8988T (cell line): Measurements from ENCODE around the gene BCAM.
A peak's percentile ranks its signal among the peaks of the same experiment; 100 is the strongest.
"Not testable (repeated sequence)": the region's sequence is repeated elsewhere in the genome, so short reads cannot be mapped to it uniquely, and the experiment has no call there.

Source experiments
- DNase-seq: peaks from one replicate; pipeline ENCODE4 v3.0.0; 2011

Gene BCAM

GRCh38 chr19:44808463-44809371 lies at the start of gene BCAM:
Gene BCAM, plus strand, starts transcription at chr19:44809103. Its CDS starts 22 bp downstream, at chr19:44809125.
- DNase-seq = peak; percentile 86

- DNase-seq = no peak
These were observed 46.9 kb upstream of the BCAM start for GRCh38 chr19:44762038-44762437.

- no peak for DNase-seq
These were observed 43.6 kb upstream of the BCAM start for GRCh38 chr19:44765033-44765948.

GRCh38 chr19:44765949-44766335 lies 43.0 kb upstream of the BCAM start:
- no peak for DNase-seq

- DNase-seq = no peak
These were observed 41.4 kb upstream of the BCAM start for GRCh38 chr19:44767295-44768180.

- DNase-seq = peak; percentile 81
These were observed 38.2 kb upstream of the BCAM start for GRCh38 chr19:44770550-44771257.

- not testable (repeated sequence) for DNase-seq
These were observed 36.8 kb upstream of the BCAM start for GRCh38 chr19:44772144-44772543.

GRCh38 chr19:44772959-44773358 lies 35.9 kb upstream of the BCAM start:
- no peak for DNase-seq

GRCh38 chr19:44775676-44776240 lies 33.1 kb upstream of the BCAM start:
- DNase-seq = no peak

GRCh38 chr19:44776402-44777096 lies 32.4 kb upstream of the BCAM start:
- DNase-seq = no peak

GRCh38 chr19:44777715-44778347 lies 31.1 kb upstream of the BCAM start, which contains the start of gene CBLC:
Gene CBLC, plus strand, starts transcription at chr19:44777890. Its CDS starts 42 bp downstream, at chr19:44777932.
- no peak for DNase-seq

GRCh38 chr19:44779150-44779549 lies 29.8 kb upstream of the BCAM start:
- no peak for DNase-seq

- not testable (repeated sequence) for DNase-seq
These were observed 27.2 kb upstream of the BCAM start for GRCh38 chr19:44781694-44782093.

GRCh38 chr19:44782729-44783128 lies 26.2 kb upstream of the BCAM start:
- DNase-seq = no peak

- no peak for DNase-seq
These were observed 25.4 kb upstream of the BCAM start for GRCh38 chr19:44783545-44783944.

GRCh38 chr19:44785271-44785670 lies 23.6 kb upstream of the BCAM start:
- DNase-seq = no peak

GRCh38 chr19:44785993-44786392 lies 22.9 kb upstream of the BCAM start:
- no peak for DNase-seq

- DNase-seq = no peak
These were observed 19.9 kb upstream of the BCAM start for GRCh38 chr19:44788971-44789370.

GRCh38 chr19:44789943-44790483 lies 18.9 kb upstream of the BCAM start:
- no peak for DNase-seq

GRCh38 chr19:44792281-44792680 lies 16.6 kb upstream of the BCAM start:
- DNase-seq = no peak
